Lung (tissue), 16 donors: ENCODE data around the gene FILIP1. TPM values are rescaled to one million over a fixed set of nuclear protein-coding genes. Genes with fewer than 3 reads are reported as not detected.
A peak's percentile ranks its signal among the peaks of the same experiment; 100 is the strongest.

Experiments used
- ATAC-seq: fragments of 200-7000 bp; cut with Tn5 transposase; one replicate; pipeline ENCODE4 v1.9.1; 2020; ENCODE audit warnings: moderate number of reproducible peaks; ENCODE audit not compliant: insufficient read depth, low FRiP score
- DNase-seq, 3 donors: peaks; one replicate each; pipeline ENCODE4 v3.0.0-alpha.2; 2013 to 2017
- H3K27ac ChIP-seq, 2 donors: one replicate each; pipeline ENCODE4 v1.5.1; 2013; ENCODE audit warnings: mild to moderate bottlenecking in 2 of 2, moderate library complexity in 2 of 2, control low read depth in 1 of 2, inconsistent platforms in 1 of 2, low read depth in 1 of 2, low read length in 1 of 2
- H3K27me3 ChIP-seq, 3 donors: one replicate each; pipeline ENCODE4 v1.5.1; 2013; ENCODE audit warnings: low read length in 2 of 3; ENCODE audit not compliant: control insufficient read depth in 3 of 3, insufficient read depth in 3 of 3
- H3K36me3 ChIP-seq, 4 donors: one replicate each; pipeline ENCODE4 v1.5.1; 2013; ENCODE audit warnings: low read length in 4 of 4, mild to moderate bottlenecking in 1 of 4, moderate library complexity in 1 of 4; ENCODE audit not compliant: control insufficient read depth in 4 of 4, insufficient read depth in 4 of 4
- H3K4me1 ChIP-seq, 5 donors: one replicate each; pipeline ENCODE4 v1.5.1; 2013; ENCODE audit warnings: low read length in 5 of 5, mild to moderate bottlenecking in 2 of 5, moderate library complexity in 1 of 5; ENCODE audit not compliant: control insufficient read depth in 5 of 5, insufficient read depth in 5 of 5
- H3K4me3 ChIP-seq: one replicate; pipeline ENCODE4 v1.5.1; 2013; ENCODE audit warnings: mild to moderate bottlenecking, control low read depth, moderate library complexity
- H3K9ac ChIP-seq, 2 donors: one replicate each; pipeline ENCODE4 v1.5.1; 2013; ENCODE audit warnings: low read length in 2 of 2, control low read depth in 1 of 2; ENCODE audit not compliant: insufficient read depth in 1 of 2
- H3K9me3 ChIP-seq, 4 donors: one replicate each; pipeline ENCODE4 v1.5.1; 2013; ENCODE audit warnings: low read length in 3 of 4, mild to moderate bottlenecking in 1 of 4, moderate library complexity in 1 of 4; ENCODE audit not compliant: control insufficient read depth in 4 of 4, insufficient read depth in 3 of 4
- CTCF ChIP-seq: IDR thresholded peaks from 2 replicates; pipeline ENCODE4 v1.5.1; 2012; ENCODE audit warnings: mild to moderate bottlenecking; ENCODE audit errors: control extremely low read depth, extremely low read depth
- WGBS, 2 donors: extraction: QIAGEN DNeasy Blood & Tissue Kit; methylation state at CpG; one replicate each; pipeline ENCODE4 v1.1.7; 2013; 5-methylcytosine and 5-hydroxymethylcytosine counted together
- long read RNA-seq, 5 donors: transcript quantifications; one replicate each; lab custom pipeline, GENCODE V29; 2026
- polyA plus RNA-seq, 2 donors: library from polyadenylated mRNA; stranded (reverse); fragments of 200-250 nt; gene quantifications; one replicate each; pipeline ENCODE4 v1.2.1, GENCODE V29; 2013
- total RNA-seq, 2 donors: library from RNA; depleted of rRNA in 1 of 2; stranded (reverse); fragments of >200 nt in 1 of 2; gene quantifications; one replicate each; pipeline ENCODE4 v1.2.1, GENCODE V29; 2014 to 2021
- donor health status: control.
- donor health status: control.
- donor health status: Bipolar disorder and iron deficiency.
- donor health status: healthy.
- donor health status: DM: yes; HTN: yes; CAD: no.

Gene FILIP1
- 10 to 100 TPM; 16.5 to 24.1 TPM for total RNA-seq
- polyA plus RNA-seq: 1 to 10 TPM; 5.6 to 5.7 TPM
- long read RNA-seq, donor 1, partial matches to known transcripts: 26 of 26 reads
- long read RNA-seq, donor 1, other reads (novel, unspliced or antisense): 0 of 26 reads
- long read RNA-seq, donor 2: 0 reads
- long read RNA-seq, donor 3, full-length matches to known transcripts: 1 of 25 reads
- long read RNA-seq, donor 3, partial matches to known transcripts: 24 of 25 reads
- long read RNA-seq, donor 3, other reads (novel, unspliced or antisense): 0 of 25 reads
- long read RNA-seq, donor 4, partial matches to known transcripts: 7 of 7 reads
- long read RNA-seq, donor 4, other reads (novel, unspliced or antisense): 0 of 7 reads
- long read RNA-seq, donor 5: 0 reads

GRCh38 chr6:75493400-75494064 lies at the start of gene FILIP1:
Gene FILIP1, minus strand, starts transcription at chr6:75493800. Its CDS starts 78,828 bp downstream, at chr6:75414972.
- peak within 1 kb of the TSS; percentile 18 for H3K4me3 ChIP-seq
- peak within 1 kb of the TSS; percentile 63 to 99 for H3K9ac ChIP-seq
- ATAC-seq: no peak
- DNase-seq: peak; percentile 84 to 94 (median 93)
- H3K4me1 ChIP-seq: peaks cover 2 to 62% (median 14%) of the 10 kb centered on the region in 5 donors
- H3K27me3 ChIP-seq: no peaks in the 10 kb centered on the region
- no peaks in the 10 kb centered on the region for H3K9me3 ChIP-seq
- no peak for TF ChIP-seq CTCF
- H3K27ac ChIP-seq: peak within 1 kb of the TSS; percentile 58 to 99
- 20 to 30% methylated on average over 10 of the region's 10 CpGs for WGBS, 2 donors
- no peaks in the 10 kb centered on the region for H3K36me3 ChIP-seq

GRCh38 chr6:75543311-75543710 lies 49.7 kb upstream of the FILIP1 start:
- Histone ChIP-seq H3K9ac (no peak overlapping the region), H3K27me3 (no peaks in the 10 kb centered on the region), H3K4me3 (no peak overlapping the region), H3K4me1 (peaks cover 0 to 4% (median 0%) of the 10 kb centered on the region in 5 donors), H3K36me3 (no peaks in the 10 kb centered on the region), H3K27ac (no peak overlapping the region), H3K9me3 (no peaks in the 10 kb centered on the region)
- no peak for TF ChIP-seq CTCF
- DNase-seq (no peak), ATAC-seq (no peak)
- 82 to 100% methylated on average over 2 of the region's 2 CpGs for WGBS, 2 donors

GRCh38 chr6:75539136-75539535 lies 45.5 kb upstream of the FILIP1 start:
- no peaks in the 10 kb centered on the region for H3K4me1 ChIP-seq
- H3K27ac ChIP-seq: no peak overlapping the region
- no peak overlapping the region for H3K9ac ChIP-seq
- ATAC-seq: no peak
- no peak for TF ChIP-seq CTCF
- no peaks in the 10 kb centered on the region for H3K36me3 ChIP-seq
- no peaks in the 10 kb centered on the region for H3K9me3 ChIP-seq
- no peak overlapping the region for H3K4me3 ChIP-seq
- WGBS, 2 donors: 67 to 80% methylated on average over 4 of the region's 4 CpGs
- no peaks in the 10 kb centered on the region for H3K27me3 ChIP-seq
- DNase-seq: peak in 2 of 3 donors; percentile 28 to 47
